Measurements from ENCODE around the gene MYD88. TPM values are rescaled to one million over a fixed set of nuclear protein-coding genes. Genes with fewer than 3 reads are reported as not detected.
A peak's percentile ranks its signal among the peaks of the same experiment; 100 is the strongest.

The MYD88 gene
- total and polyA plus RNA-seq, 7 donors = 2.9 to 7.0 (median 4.4) TPM

DNA sequence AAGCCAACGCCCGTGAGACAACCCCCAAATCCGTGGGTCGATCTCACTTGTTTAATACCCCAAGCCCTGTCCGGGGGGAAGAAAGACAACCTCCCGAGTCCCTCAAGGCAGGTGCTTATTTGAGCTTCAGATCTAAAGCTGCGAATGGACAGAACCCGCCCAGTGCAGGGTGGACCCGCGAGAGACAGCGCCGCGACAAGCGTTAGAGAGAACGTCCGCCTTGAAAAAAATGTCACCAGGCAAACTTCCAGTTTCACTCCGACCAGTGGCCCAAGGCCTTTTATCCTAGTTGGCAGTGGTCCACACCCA, 26.1 kb downstream of the MYD88 start:
- no peak for ATAC-seq
- 0 to 2% (median 1%) methylated on average over 17 of the region's 17 CpGs for WGBS, 3 donors

GRCh38 chr3:38164952-38165721, 26.7 kb downstream of the MYD88 start, which contains the start of gene OXSR1:
Gene OXSR1, plus strand, starts transcription at chr3:38165537. Its CDS starts 340 bp downstream, at chr3:38165877.
- H3K27ac ChIP-seq = peak within 1 kb of the TSS; percentile 99
- intact Hi-C loops (cut with DNase I) = loop anchor here in 1 of 2 donors (10.0 kb wide), 1 partner anchor 1170 kb away; the partner anchor contains the start of genes EPM2AIP1 and MLH1
- TF ChIP-seq, protein P1, sequence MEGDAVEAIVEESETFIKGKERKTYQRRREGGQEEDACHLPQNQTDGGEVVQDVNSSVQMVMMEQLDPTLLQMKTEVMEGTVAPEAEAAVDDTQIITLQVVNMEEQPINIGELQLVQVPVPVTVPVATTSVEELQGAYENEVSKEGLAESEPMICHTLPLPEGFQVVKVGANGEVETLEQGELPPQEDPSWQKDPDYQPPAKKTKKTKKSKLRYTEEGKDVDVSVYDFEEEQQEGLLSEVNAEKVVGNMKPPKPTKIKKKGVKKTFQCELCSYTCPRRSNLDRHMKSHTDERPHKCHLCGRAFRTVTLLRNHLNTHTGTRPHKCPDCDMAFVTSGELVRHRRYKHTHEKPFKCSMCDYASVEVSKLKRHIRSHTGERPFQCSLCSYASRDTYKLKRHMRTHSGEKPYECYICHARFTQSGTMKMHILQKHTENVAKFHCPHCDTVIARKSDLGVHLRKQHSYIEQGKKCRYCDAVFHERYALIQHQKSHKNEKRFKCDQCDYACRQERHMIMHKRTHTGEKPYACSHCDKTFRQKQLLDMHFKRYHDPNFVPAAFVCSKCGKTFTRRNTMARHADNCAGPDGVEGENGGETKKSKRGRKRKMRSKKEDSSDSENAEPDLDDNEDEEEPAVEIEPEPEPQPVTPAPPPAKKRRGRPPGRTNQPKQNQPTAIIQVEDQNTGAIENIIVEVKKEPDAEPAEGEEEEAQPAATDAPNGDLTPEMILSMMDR (IDR thresholded peaks at IDR 0.05) = no peak

More for the DNA sequence above, 26.1 kb downstream of the MYD88 start:
- intact Hi-C loops (cut with DNase I) = loop anchor here in 1 of 2 donors (10.0 kb wide), 1 partner anchor 1170 kb away; the partner anchor contains the start of genes EPM2AIP1 and MLH1
- H3K27me3 ChIP-seq (ENCODE audit: insufficient read depth in 3 of 3, low read length in 2 of 3) = no peaks in the 10 kb centered on the region
- peak overlapping the region; percentile 99 for H3K27ac ChIP-seq
- H3K4me3 ChIP-seq = peak overlapping the region; percentile 92
- H3K36me3 ChIP-seq (ENCODE audit: insufficient read depth in 1 of 2, low read depth in 1 of 2) = no peaks in the 10 kb centered on the region
- TF ChIP-seq, protein P1 (IDR thresholded peaks at IDR 0.05) = no peak
- no peak for DNase-seq
- H3K4me1 ChIP-seq = peaks cover 29% of the 10 kb centered on the region
- no peaks in the 10 kb centered on the region for H3K9me3 ChIP-seq

DNA sequence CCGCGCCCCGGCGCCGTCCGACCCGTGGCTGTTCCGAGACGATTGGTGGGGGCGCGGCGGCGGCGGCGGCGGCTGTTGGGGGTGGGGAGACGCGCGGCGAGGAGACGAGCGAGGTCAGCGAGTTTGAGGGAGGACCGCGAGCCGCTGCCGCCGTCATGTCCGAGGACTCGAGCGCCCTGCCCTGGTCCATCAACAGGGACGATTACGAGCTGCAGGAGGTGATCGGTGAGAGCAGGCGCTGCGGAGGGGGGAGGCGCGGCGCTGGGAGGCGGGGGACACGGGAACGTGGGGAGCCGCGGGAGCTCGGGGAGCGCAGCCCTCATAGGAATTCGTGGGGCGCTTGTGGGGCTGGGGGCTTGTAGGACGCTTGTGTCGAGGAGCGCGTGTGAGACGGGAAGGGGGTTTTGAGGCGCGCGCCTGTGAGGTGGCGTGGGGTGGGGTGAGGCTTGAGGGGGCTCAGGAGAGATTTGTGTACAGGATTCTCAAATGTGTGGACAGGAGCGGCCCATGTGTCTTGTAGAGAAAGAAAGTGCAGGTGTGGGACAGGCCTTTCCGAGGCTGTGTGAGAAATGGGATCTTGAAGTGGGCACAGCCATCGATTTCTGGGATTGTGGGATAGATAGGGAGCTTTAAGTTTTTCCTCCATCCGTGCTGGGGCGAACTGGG, 27.4 kb downstream of the MYD88 start:
- TF ChIP-seq, protein P1 (IDR thresholded peaks at IDR 0.05) = no peak
- Histone ChIP-seq H3K4me3 (peak overlapping the region; percentile 92), H3K36me3 (ENCODE audit: insufficient read depth in 1 of 2, low read depth in 1 of 2) (no peaks in the 10 kb centered on the region), H3K4me1 (peaks cover 34% of the 10 kb centered on the region), H3K27me3 (ENCODE audit: insufficient read depth in 3 of 3, low read length in 2 of 3) (no peaks in the 10 kb centered on the region), H3K27ac (peak overlapping the region; percentile 99), H3K9me3 (no peaks in the 10 kb centered on the region)
- DNase-seq (no peak), ATAC-seq (peak; percentile 49 to 62 (median 57))
- 0 to 2% (median 1%) methylated on average over 39 to 62 of the region's 62 CpGs for WGBS, 3 donors
- intact Hi-C loops (cut with DNase I) = loop anchor here in 1 of 2 donors (2.0 to 10.0 kb wide), 2 partner anchors 29 to 1171 kb away; partner anchors contain the start of genes ACAA1, EPM2AIP1 and MLH1

More at GRCh38 chr3:38164952-38165721, 26.7 kb downstream of the MYD88 start, which contains the start of gene OXSR1:
- peak within 1 kb of the TSS; percentile 92 for H3K4me3 ChIP-seq
- DNase-seq (peak; percentile 99), ATAC-seq (peak; percentile 92 to 95 (median 93))
- H3K9me3 ChIP-seq = no peaks in the 10 kb centered on the region
- 0% methylated on average over 45 to 57 of the region's 57 CpGs for WGBS, 3 donors
- no peaks in the 10 kb centered on the region for H3K27me3 ChIP-seq (ENCODE audit: insufficient read depth in 3 of 3, low read length in 2 of 3)
- H3K4me1 ChIP-seq = peaks cover 29% of the 10 kb centered on the region
- H3K36me3 ChIP-seq (ENCODE audit: insufficient read depth in 1 of 2, low read depth in 1 of 2) = no peaks in the 10 kb centered on the region

DNA sequence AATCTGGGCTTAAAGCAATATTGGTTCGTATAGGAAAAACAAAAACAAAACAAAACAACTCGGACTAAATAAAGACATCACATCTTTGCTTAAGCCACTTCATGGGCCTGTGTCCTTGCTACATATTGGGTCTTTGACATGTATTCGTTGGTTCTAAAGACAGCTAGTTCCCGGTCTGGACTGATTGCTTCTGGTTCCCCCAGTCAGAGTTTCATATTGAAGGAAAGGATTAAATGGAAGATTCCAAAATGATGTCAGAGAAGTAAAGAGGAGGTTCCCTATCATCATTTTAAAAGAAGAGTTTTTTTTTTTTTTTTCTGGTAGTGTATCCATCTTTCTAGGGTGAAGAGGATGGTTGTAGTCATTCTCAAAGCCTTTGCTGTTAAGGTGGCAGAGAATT, 29.1 kb downstream of the MYD88 start:
- 77 to 81% (median 79%) methylated on average over 4 of the region's 4 CpGs for WGBS, 3 donors
- peak overlapping the region; percentile 92 for H3K4me3 ChIP-seq
- no peak overlapping the region for H3K27ac ChIP-seq
- DNase-seq (no peak), ATAC-seq (no peak)
- TF ChIP-seq, protein P1 (IDR thresholded peaks at IDR 0.05) = no peak
- no peaks in the 10 kb centered on the region for H3K9me3 ChIP-seq
- no peaks in the 10 kb centered on the region for H3K36me3 ChIP-seq (ENCODE audit: insufficient read depth in 1 of 2, low read depth in 1 of 2)
- H3K4me1 ChIP-seq = peaks cover 43% of the 10 kb centered on the region
- intact Hi-C loops (cut with DNase I) = loop anchor here in 1 of 2 donors (2.0 to 10.0 kb wide), 2 partner anchors 31 to 1173 kb away; partner anchors contain the start of genes ACAA1, EPM2AIP1 and MLH1
- H3K27me3 ChIP-seq (ENCODE audit: insufficient read depth in 3 of 3, low read length in 2 of 3) = no peaks in the 10 kb centered on the region

Measured in psoas muscle (tissue), 8 donors.